Parathyroid adenoma (tissue), 2 donors: Measurements from ENCODE around the gene ZRANB2.

Source experiments
- H2AFZ ChIP-seq: fragments of 300-600 bp; sonication (generic); one replicate; pipeline ENCODE4 v1.7.0; 2017; ENCODE audit warnings: antibody characterized with exemption, mild to moderate bottlenecking
- H3K27ac ChIP-seq: fragments of 300-600 bp; sonication (generic); one replicate; pipeline ENCODE4 v1.7.0; 2017
- H3K27me3 ChIP-seq: fragments of 300-600 bp; sonication (generic); one replicate; pipeline ENCODE4 v1.7.0; 2017; ENCODE audit warnings: low read length; ENCODE audit not compliant: control insufficient read depth, insufficient read depth
- H3K36me3 ChIP-seq: fragments of 300-600 bp; sonication (generic); one replicate; pipeline ENCODE4 v1.7.0; 2017; ENCODE audit warnings: low read length; ENCODE audit not compliant: control insufficient read depth, insufficient read depth
- H3K4me1 ChIP-seq: fragments of 300-600 bp; sonication (generic); one replicate; pipeline ENCODE4 v1.7.0; 2017; ENCODE audit warnings: control low read depth
- H3K4me2 ChIP-seq: fragments of 300-600 bp; sonication (generic); one replicate; pipeline ENCODE4 v1.7.0; 2017; ENCODE audit warnings: low read length
- H3K4me3 ChIP-seq: fragments of 300-600 bp; sonication (generic); one replicate; pipeline ENCODE4 v1.7.0; 2017; ENCODE audit warnings: low read depth, low read length
- H3K79me2 ChIP-seq: fragments of 300-600 bp; sonication (generic); one replicate; pipeline ENCODE4 v1.7.0; 2017; ENCODE audit warnings: control low read depth
- H3K9ac ChIP-seq: fragments of 300-600 bp; sonication (generic); one replicate; pipeline ENCODE4 v1.7.0; 2017; ENCODE audit warnings: mild to moderate bottlenecking
- H3K9me3 ChIP-seq: fragments of 300-600 bp; sonication (generic); one replicate; pipeline ENCODE4 v1.7.0; 2017; ENCODE audit warnings: low read length; ENCODE audit not compliant: control insufficient read depth
- TF ChIP-seq, protein P1 (sequence below): fragments of 300-600 bp; sonication (generic); IDR thresholded peaks from one replicate; pipeline ENCODE4 v1.7.0; 2017; ENCODE audit warnings: antibody characterized with exemption, mild to moderate bottlenecking
- donor health status: primary hyperparathyroidism.

Gene ZRANB2

DNA sequence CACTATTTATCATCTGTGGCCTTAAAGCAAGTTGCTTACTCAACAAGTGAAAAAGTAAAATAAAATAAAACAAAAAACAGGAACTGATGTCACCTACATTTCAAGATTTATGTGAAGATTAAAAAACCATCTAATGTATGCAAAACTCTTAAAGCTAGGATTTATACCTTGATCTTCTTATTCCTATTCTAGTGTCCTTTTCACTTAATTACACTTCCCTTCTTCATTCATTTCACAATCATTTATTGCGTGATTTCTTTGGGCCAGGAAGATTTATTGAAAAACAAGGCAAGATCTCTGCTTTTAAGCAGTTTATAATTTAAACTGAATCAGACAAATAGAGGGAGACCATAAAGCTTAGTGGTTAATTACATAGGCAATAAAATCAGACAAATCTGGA lies 51.9 kb downstream of the ZRANB2 start:
- no peak overlapping the region for H3K9ac ChIP-seq
- H3K4me2 ChIP-seq: no peak overlapping the region
- H2AFZ ChIP-seq: no peak overlapping the region
- H3K36me3 ChIP-seq: no peaks in the 10 kb centered on the region
- TF ChIP-seq, protein P1, sequence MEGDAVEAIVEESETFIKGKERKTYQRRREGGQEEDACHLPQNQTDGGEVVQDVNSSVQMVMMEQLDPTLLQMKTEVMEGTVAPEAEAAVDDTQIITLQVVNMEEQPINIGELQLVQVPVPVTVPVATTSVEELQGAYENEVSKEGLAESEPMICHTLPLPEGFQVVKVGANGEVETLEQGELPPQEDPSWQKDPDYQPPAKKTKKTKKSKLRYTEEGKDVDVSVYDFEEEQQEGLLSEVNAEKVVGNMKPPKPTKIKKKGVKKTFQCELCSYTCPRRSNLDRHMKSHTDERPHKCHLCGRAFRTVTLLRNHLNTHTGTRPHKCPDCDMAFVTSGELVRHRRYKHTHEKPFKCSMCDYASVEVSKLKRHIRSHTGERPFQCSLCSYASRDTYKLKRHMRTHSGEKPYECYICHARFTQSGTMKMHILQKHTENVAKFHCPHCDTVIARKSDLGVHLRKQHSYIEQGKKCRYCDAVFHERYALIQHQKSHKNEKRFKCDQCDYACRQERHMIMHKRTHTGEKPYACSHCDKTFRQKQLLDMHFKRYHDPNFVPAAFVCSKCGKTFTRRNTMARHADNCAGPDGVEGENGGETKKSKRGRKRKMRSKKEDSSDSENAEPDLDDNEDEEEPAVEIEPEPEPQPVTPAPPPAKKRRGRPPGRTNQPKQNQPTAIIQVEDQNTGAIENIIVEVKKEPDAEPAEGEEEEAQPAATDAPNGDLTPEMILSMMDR: no peak
- no peaks in the 10 kb centered on the region for H3K4me1 ChIP-seq
- H3K9me3 ChIP-seq: no peaks in the 10 kb centered on the region
- no peak overlapping the region for H3K4me3 ChIP-seq
- no peak overlapping the region for H3K27ac ChIP-seq
- H3K27me3 ChIP-seq: no peaks in the 10 kb centered on the region
- no peaks in the 10 kb centered on the region for H3K79me2 ChIP-seq

DNA sequence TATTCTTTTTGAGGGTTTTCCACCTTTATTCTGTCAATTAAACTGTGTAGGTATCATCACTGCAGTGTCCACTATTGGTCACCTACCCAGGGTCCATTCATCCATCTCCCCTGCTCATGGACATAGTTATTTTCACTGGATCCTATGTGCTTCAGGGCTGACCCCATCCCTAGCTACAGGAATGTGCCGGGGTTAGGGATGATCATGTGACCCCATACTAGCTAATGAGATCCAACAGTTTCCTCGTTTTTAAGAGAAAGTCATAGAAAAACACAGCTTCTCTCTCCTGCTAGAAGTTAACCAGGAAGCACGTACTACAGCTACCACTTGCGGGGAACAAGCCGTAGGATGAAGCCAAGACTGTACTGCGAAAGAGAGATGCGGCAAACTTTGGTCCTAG lies 52.8 kb downstream of the ZRANB2 start:
- H3K4me2 ChIP-seq: no peak overlapping the region
- H3K4me1 ChIP-seq: no peaks in the 10 kb centered on the region
- H3K27me3 ChIP-seq: no peaks in the 10 kb centered on the region
- no peak overlapping the region for H2AFZ ChIP-seq
- H3K27ac ChIP-seq: no peak overlapping the region
- TF ChIP-seq, protein P1: no peak
- no peak overlapping the region for H3K9ac ChIP-seq
- no peak overlapping the region for H3K4me3 ChIP-seq
- H3K9me3 ChIP-seq: no peaks in the 10 kb centered on the region
- H3K36me3 ChIP-seq: no peaks in the 10 kb centered on the region
- H3K79me2 ChIP-seq: no peaks in the 10 kb centered on the region

DNA sequence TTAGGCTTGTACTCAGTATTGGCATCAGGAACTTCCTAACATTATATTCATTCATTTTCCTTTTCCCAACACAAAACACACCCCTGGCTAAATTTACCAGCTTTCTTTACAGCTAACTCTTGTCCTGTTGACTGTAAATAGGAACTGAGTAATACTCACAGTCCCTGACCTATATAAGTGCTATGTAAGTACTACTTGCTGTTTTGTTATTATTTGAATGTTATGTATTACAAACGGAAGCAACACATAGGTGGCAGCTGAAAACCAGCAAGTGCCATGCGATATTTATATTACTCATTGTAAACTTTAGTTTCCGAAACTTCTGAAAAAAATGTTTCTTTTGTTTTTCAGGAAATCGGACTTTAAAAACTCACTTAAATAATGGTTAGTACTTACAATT lies 54.7 kb downstream of the ZRANB2 start:
- H3K9ac ChIP-seq: no peak overlapping the region
- no peak overlapping the region for H2AFZ ChIP-seq
- no peak overlapping the region for H3K4me2 ChIP-seq
- H3K36me3 ChIP-seq: no peaks in the 10 kb centered on the region
- H3K27ac ChIP-seq: no peak overlapping the region
- H3K79me2 ChIP-seq: no peaks in the 10 kb centered on the region
- no peaks in the 10 kb centered on the region for H3K9me3 ChIP-seq
- H3K27me3 ChIP-seq: no peaks in the 10 kb centered on the region
- TF ChIP-seq, protein P1: no peak
- H3K4me1 ChIP-seq: no peaks in the 10 kb centered on the region
- H3K4me3 ChIP-seq: no peak overlapping the region

DNA sequence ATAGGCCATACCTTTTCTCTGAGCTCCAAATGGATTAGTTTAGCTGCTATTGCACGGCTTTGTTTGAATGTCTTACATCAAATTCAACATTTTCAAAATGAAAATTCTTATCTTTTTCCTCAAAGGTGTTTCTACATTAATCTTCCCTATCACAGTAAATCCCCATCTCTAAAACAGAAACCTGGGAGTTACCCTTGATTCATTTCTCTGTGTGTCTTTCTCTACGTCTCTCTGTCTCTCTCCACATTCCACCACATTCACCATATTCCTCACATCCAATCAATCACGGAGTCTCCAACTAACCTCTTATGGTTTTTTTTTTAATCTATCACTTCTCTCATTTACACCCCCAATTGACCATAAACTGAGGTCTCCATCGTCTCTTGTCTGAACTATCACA lies 57.3 kb downstream of the ZRANB2 start:
- Histone ChIP-seq H3K27me3 (no peaks in the 10 kb centered on the region), H3K36me3 (no peaks in the 10 kb centered on the region), H2AFZ (no peak overlapping the region), H3K4me3 (no peak overlapping the region), H3K4me1 (no peaks in the 10 kb centered on the region), H3K4me2 (no peak overlapping the region), H3K9me3 (no peaks in the 10 kb centered on the region), H3K27ac (no peak overlapping the region), H3K9ac (no peak overlapping the region), H3K79me2 (no peaks in the 10 kb centered on the region)
- TF ChIP-seq, protein P1: no peak

DNA sequence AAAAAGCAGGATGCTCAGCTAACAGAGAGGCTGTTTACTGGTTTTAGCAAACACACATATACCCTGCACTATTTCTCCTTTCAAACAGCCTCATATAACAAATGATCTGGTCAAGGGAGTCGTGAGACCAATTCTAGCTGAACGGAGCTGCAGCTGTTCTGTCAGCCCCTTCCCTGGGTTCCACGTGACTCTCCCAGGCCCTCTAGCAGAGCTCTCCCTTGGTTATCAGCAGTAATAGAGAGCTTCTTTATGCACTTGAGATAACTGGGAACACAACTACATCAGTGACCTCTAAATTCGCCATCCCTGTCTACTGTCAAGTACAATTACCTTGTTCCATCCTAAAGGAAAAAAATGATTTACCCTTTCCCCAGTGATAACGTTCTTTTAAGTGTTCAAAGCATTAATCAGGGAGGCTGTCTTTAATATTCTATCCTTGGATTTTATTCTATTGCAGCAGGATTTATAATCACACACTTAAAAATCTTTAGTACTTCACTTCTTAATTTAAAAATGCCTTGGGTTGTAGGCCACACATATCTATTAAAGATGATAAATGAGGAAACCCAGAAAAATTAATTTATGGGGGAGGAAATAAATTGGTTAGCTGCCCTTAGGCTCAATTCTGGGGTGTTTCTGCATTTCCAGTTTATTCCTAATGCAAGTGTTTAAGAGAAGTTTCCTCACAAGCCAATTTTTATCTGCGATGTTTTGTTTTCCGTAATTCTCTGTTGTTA lies 61.4 kb downstream of the ZRANB2 start:
- H3K9me3 ChIP-seq: no peaks in the 10 kb centered on the region
- H3K9ac ChIP-seq: no peak overlapping the region
- no peaks in the 10 kb centered on the region for H3K79me2 ChIP-seq
- TF ChIP-seq, protein P1: no peak
- H2AFZ ChIP-seq: no peak overlapping the region
- no peaks in the 10 kb centered on the region for H3K27me3 ChIP-seq
- H3K36me3 ChIP-seq: no peaks in the 10 kb centered on the region
- H3K4me1 ChIP-seq: no peaks in the 10 kb centered on the region
- no peak overlapping the region for H3K4me2 ChIP-seq
- H3K4me3 ChIP-seq: no peak overlapping the region
- no peak overlapping the region for H3K27ac ChIP-seq
